Dendritic cell treated with granulocyte-macrophage colony-stimulating factor and Interleukin-4, amounts not matched to agents 40 ng/mL and 50 ng/mL, for 4 days (primary cell): ENCODE measurements around the gene CD48.

Experiments used
- H3K27ac Mint-ChIP-seq: one replicate; pipeline ENCODE4 v1.8.0; 2022; ENCODE audit warnings: mild to moderate bottlenecking, mixed read lengths
- H3K27me3 Mint-ChIP-seq: one replicate; pipeline ENCODE4 v1.8.0; 2022; ENCODE audit warnings: mild to moderate bottlenecking, mixed read lengths
- H3K36me3 Mint-ChIP-seq: one replicate; pipeline ENCODE4 v1.8.0; 2022; ENCODE audit warnings: low read depth, mixed read lengths
- H3K4me1 Mint-ChIP-seq: one replicate; pipeline ENCODE4 v1.8.0; 2022; ENCODE audit warnings: low read depth, mixed read lengths
- H3K4me3 Mint-ChIP-seq: one replicate; pipeline ENCODE4 v1.8.0; 2022; ENCODE audit warnings: mild to moderate bottlenecking, moderate library complexity, mixed read lengths
- H3K9me3 Mint-ChIP-seq: one replicate; pipeline ENCODE4 v1.8.0; 2022; ENCODE audit warnings: mixed read lengths
- intact Hi-C: fragments of 100-400 bp; cut with micrococcal nuclease; formaldehyde crosslinking; loops from one replicate; pipeline ENCODE4 v1.15.0; 2022

The CD48 gene

GRCh38 chr1:160641323-160642280 is 70.0 kb downstream of the CD48 start:
- Mint-ChIP-seq H3K4me3 (peak overlapping the region; percentile 60), H3K27me3 (no peaks in the 10 kb centered on the region), H3K9me3 (no peaks in the 10 kb centered on the region), H3K4me1 (peaks cover 78% of the 10 kb centered on the region), H3K27ac (peak overlapping the region; percentile 79), H3K36me3 (peaks cover 98% of the 10 kb centered on the region)
- intact Hi-C loops = no loop called here

GRCh38 chr1:160640359-160641123 is 71.1 kb downstream of the CD48 start:
- H3K27me3 Mint-ChIP-seq = no peaks in the 10 kb centered on the region
- peak overlapping the region; percentile 39 for H3K4me3 Mint-ChIP-seq
- intact Hi-C loops = no loop called here
- H3K27ac Mint-ChIP-seq = peak overlapping the region; percentile 79
- H3K4me1 Mint-ChIP-seq = peaks cover 86% of the 10 kb centered on the region
- H3K9me3 Mint-ChIP-seq = no peaks in the 10 kb centered on the region
- peaks cover 98% of the 10 kb centered on the region for H3K36me3 Mint-ChIP-seq

- Mint-ChIP-seq H3K9me3 (no peaks in the 10 kb centered on the region), H3K36me3 (peaks cover 98% of the 10 kb centered on the region), H3K27ac (peak overlapping the region; percentile 72), H3K27me3 (no peaks in the 10 kb centered on the region), H3K4me1 (peaks cover 80% of the 10 kb centered on the region), H3K4me3 (peak overlapping the region; percentile 9)
- intact Hi-C loops = no loop called here
Observed at GRCh38 chr1:160639652-160640051, 72.0 kb downstream of the CD48 start.

GRCh38 chr1:160638926-160639325 is 72.7 kb downstream of the CD48 start:
- Mint-ChIP-seq H3K27ac (peak overlapping the region; percentile 72), H3K4me1 (peaks cover 84% of the 10 kb centered on the region), H3K36me3 (peaks cover 98% of the 10 kb centered on the region), H3K27me3 (no peaks in the 10 kb centered on the region), H3K4me3 (peak overlapping the region; percentile 7), H3K9me3 (no peaks in the 10 kb centered on the region)
- intact Hi-C loops = no loop called here

- H3K4me3 Mint-ChIP-seq = peak overlapping the region; percentile 7
- intact Hi-C loops = no loop called here
- peak overlapping the region; percentile 72 for H3K27ac Mint-ChIP-seq
- H3K4me1 Mint-ChIP-seq = peaks cover 85% of the 10 kb centered on the region
- no peaks in the 10 kb centered on the region for H3K27me3 Mint-ChIP-seq
- no peaks in the 10 kb centered on the region for H3K9me3 Mint-ChIP-seq
- H3K36me3 Mint-ChIP-seq = peaks cover 98% of the 10 kb centered on the region
Observed at GRCh38 chr1:160638540-160638857, 73.1 kb downstream of the CD48 start.

GRCh38 chr1:160637821-160638539 is 73.6 kb downstream of the CD48 start:
- intact Hi-C loops = no loop called here
- peaks cover 98% of the 10 kb centered on the region for H3K36me3 Mint-ChIP-seq
- peak overlapping the region; percentile 72 for H3K27ac Mint-ChIP-seq
- peak overlapping the region; percentile 39 for H3K4me3 Mint-ChIP-seq
- no peaks in the 10 kb centered on the region for H3K9me3 Mint-ChIP-seq
- H3K27me3 Mint-ChIP-seq = no peaks in the 10 kb centered on the region
- H3K4me1 Mint-ChIP-seq = peaks cover 85% of the 10 kb centered on the region

GRCh38 chr1:160637065-160637464 is 74.6 kb downstream of the CD48 start:
- H3K36me3 Mint-ChIP-seq = peaks cover 95% of the 10 kb centered on the region
- H3K9me3 Mint-ChIP-seq = no peaks in the 10 kb centered on the region
- peak overlapping the region; percentile 72 for H3K27ac Mint-ChIP-seq
- no peak overlapping the region for H3K4me3 Mint-ChIP-seq
- peaks cover 79% of the 10 kb centered on the region for H3K4me1 Mint-ChIP-seq
- intact Hi-C loops = no loop called here
- H3K27me3 Mint-ChIP-seq = no peaks in the 10 kb centered on the region

- intact Hi-C loops = no loop called here
- H3K27me3 Mint-ChIP-seq = no peaks in the 10 kb centered on the region
- peaks cover 78% of the 10 kb centered on the region for H3K4me1 Mint-ChIP-seq
- no peak overlapping the region for H3K4me3 Mint-ChIP-seq
- peaks cover 96% of the 10 kb centered on the region for H3K36me3 Mint-ChIP-seq
- peak overlapping the region; percentile 50 for H3K27ac Mint-ChIP-seq
- no peaks in the 10 kb centered on the region for H3K9me3 Mint-ChIP-seq
Observed at GRCh38 chr1:160636547-160636946, 75.1 kb downstream of the CD48 start.

GRCh38 chr1:160636076-160636475 is 75.5 kb downstream of the CD48 start:
- peaks cover 96% of the 10 kb centered on the region for H3K36me3 Mint-ChIP-seq
- no peaks in the 10 kb centered on the region for H3K27me3 Mint-ChIP-seq
- H3K27ac Mint-ChIP-seq = peak overlapping the region; percentile 50
- intact Hi-C loops = no loop called here
- H3K4me3 Mint-ChIP-seq = no peak overlapping the region
- peaks cover 78% of the 10 kb centered on the region for H3K4me1 Mint-ChIP-seq
- H3K9me3 Mint-ChIP-seq = no peaks in the 10 kb centered on the region

GRCh38 chr1:160634543-160635491 is 76.8 kb downstream of the CD48 start:
- Mint-ChIP-seq H3K4me3 (no peak overlapping the region), H3K4me1 (peaks cover 80% of the 10 kb centered on the region), H3K27ac (no peak overlapping the region), H3K27me3 (no peaks in the 10 kb centered on the region), H3K9me3 (no peaks in the 10 kb centered on the region), H3K36me3 (peaks cover 95% of the 10 kb centered on the region)
- intact Hi-C loops = loop anchor here (5.0 kb wide), 1 partner anchor 32 kb away; no protein-coding TSS in a partner anchor

GRCh38 chr1:160633330-160633903 is 78.2 kb downstream of the CD48 start:
- Mint-ChIP-seq H3K4me1 (peaks cover 80% of the 10 kb centered on the region), H3K27ac (peak overlapping the region; percentile 66), H3K4me3 (no peak overlapping the region), H3K27me3 (no peaks in the 10 kb centered on the region), H3K36me3 (peaks cover 95% of the 10 kb centered on the region), H3K9me3 (no peaks in the 10 kb centered on the region)
- intact Hi-C loops = loop anchor here (5.0 kb wide), 1 partner anchor 34 kb away; no protein-coding TSS in a partner anchor

- Mint-ChIP-seq H3K9me3 (no peaks in the 10 kb centered on the region), H3K27me3 (no peaks in the 10 kb centered on the region), H3K4me1 (peaks cover 77% of the 10 kb centered on the region), H3K27ac (peak overlapping the region; percentile 90), H3K36me3 (peaks cover 95% of the 10 kb centered on the region), H3K4me3 (no peak overlapping the region)
- intact Hi-C loops = loop anchor here (5.0 kb wide), 1 partner anchor 35 kb away; no protein-coding TSS in a partner anchor
Observed at GRCh38 chr1:160631983-160632625, 79.5 kb downstream of the CD48 start.
